ENCODE measurements around the gene DNAH17. TPM values are rescaled to one million over a fixed set of nuclear protein-coding genes. Genes with fewer than 3 reads are reported as not detected.
A peak's percentile ranks its signal among the peaks of the same experiment; 100 is the strongest.

Gene DNAH17
- polyA plus RNA-seq, 2 donors: 0.02 to 0.11 TPM

- H3K27me3 ChIP-seq (ENCODE audit: control insufficient read depth in 1 of 2, insufficient read depth in 2 of 2, low read length in 2 of 2): no peaks in the 10 kb centered on the region
- H3K4me3 ChIP-seq (ENCODE audit: low read depth in 1 of 2, low read length in 2 of 2): no peak overlapping the region
- H3K27ac ChIP-seq (ENCODE audit: low read depth in 2 of 2, low read length in 1 of 2): peak overlapping the region; percentile 58 to 76
- peaks cover 0 to 7% of the 10 kb centered on the region in 2 donors for H3K4me1 ChIP-seq (ENCODE audit: control insufficient read depth in 2 of 2, insufficient read depth in 2 of 2, low read length in 1 of 2)
- 66 to 69% methylated on average over 15 of the region's 15 CpGs for WGBS, 2 donors
- H3K9me3 ChIP-seq (ENCODE audit: control insufficient read depth in 2 of 2, insufficient read depth in 1 of 2, low read depth in 1 of 2, low read length in 1 of 2): no peaks in the 10 kb centered on the region
- H3K36me3 ChIP-seq (ENCODE audit: control insufficient read depth in 2 of 2, insufficient read depth in 2 of 2, low read length in 1 of 2): peaks cover 9 to 32% of the 10 kb centered on the region in 2 donors
Observed at GRCh38 chr17:78416791-78417530, 160.2 kb downstream of the DNAH17 start.

GRCh38 chr17:78415821-78416711 lies 161.1 kb downstream of the DNAH17 start:
- no peak overlapping the region for H3K4me3 ChIP-seq (ENCODE audit: low read depth in 1 of 2, low read length in 2 of 2)

GRCh38 chr17:78414178-78415162 lies 162.7 kb downstream of the DNAH17 start:
- H3K9me3 ChIP-seq (ENCODE audit: control insufficient read depth in 2 of 2, insufficient read depth in 1 of 2, low read depth in 1 of 2, low read length in 1 of 2): no peaks in the 10 kb centered on the region
- no peaks in the 10 kb centered on the region for H3K27me3 ChIP-seq (ENCODE audit: control insufficient read depth in 1 of 2, insufficient read depth in 2 of 2, low read length in 2 of 2)
- H3K4me1 ChIP-seq (ENCODE audit: control insufficient read depth in 2 of 2, insufficient read depth in 2 of 2, low read length in 1 of 2): peaks cover 0 to 7% of the 10 kb centered on the region in 2 donors
- peaks cover 0 to 15% of the 10 kb centered on the region in 2 donors for H3K36me3 ChIP-seq (ENCODE audit: control insufficient read depth in 2 of 2, insufficient read depth in 2 of 2, low read length in 1 of 2)
- H3K27ac ChIP-seq (ENCODE audit: low read depth in 2 of 2, low read length in 1 of 2): peak overlapping the region; percentile 35 to 47
- WGBS, 2 donors: 78 to 79% methylated on average over 34 of the region's 34 CpGs
- no peak overlapping the region for H3K4me3 ChIP-seq (ENCODE audit: low read depth in 1 of 2, low read length in 2 of 2)

More at GRCh38 chr17:78415821-78416711, 161.1 kb downstream of the DNAH17 start:
- Histone ChIP-seq H3K9me3 (ENCODE audit: control insufficient read depth in 2 of 2, insufficient read depth in 1 of 2, low read depth in 1 of 2, low read length in 1 of 2) (no peaks in the 10 kb centered on the region), H3K27ac (ENCODE audit: low read depth in 2 of 2, low read length in 1 of 2) (peak overlapping the region; percentile 43 to 76), H3K27me3 (ENCODE audit: control insufficient read depth in 1 of 2, insufficient read depth in 2 of 2, low read length in 2 of 2) (no peaks in the 10 kb centered on the region), H3K36me3 (ENCODE audit: control insufficient read depth in 2 of 2, insufficient read depth in 2 of 2, low read length in 1 of 2) (peaks cover 9 to 25% of the 10 kb centered on the region in 2 donors), H3K4me1 (ENCODE audit: control insufficient read depth in 2 of 2, insufficient read depth in 2 of 2, low read length in 1 of 2) (peaks cover 0 to 7% of the 10 kb centered on the region in 2 donors)
- WGBS, 2 donors: 66 to 71% methylated on average over 17 of the region's 17 CpGs

- H3K27ac ChIP-seq (ENCODE audit: low read depth in 2 of 2, low read length in 1 of 2): no peak overlapping the region
- 90% methylated on average over 10 of the region's 10 CpGs for WGBS, 2 donors
- H3K27me3 ChIP-seq (ENCODE audit: control insufficient read depth in 1 of 2, insufficient read depth in 2 of 2, low read length in 2 of 2): no peaks in the 10 kb centered on the region
- no peak overlapping the region for H3K4me3 ChIP-seq (ENCODE audit: low read depth in 1 of 2, low read length in 2 of 2)
- peaks cover 2 to 18% of the 10 kb centered on the region in 2 donors for H3K4me1 ChIP-seq (ENCODE audit: control insufficient read depth in 2 of 2, insufficient read depth in 2 of 2, low read length in 1 of 2)
- no peaks in the 10 kb centered on the region for H3K9me3 ChIP-seq (ENCODE audit: control insufficient read depth in 2 of 2, insufficient read depth in 1 of 2, low read depth in 1 of 2, low read length in 1 of 2)
- peaks cover 0 to 11% of the 10 kb centered on the region in 2 donors for H3K36me3 ChIP-seq (ENCODE audit: control insufficient read depth in 2 of 2, insufficient read depth in 2 of 2, low read length in 1 of 2)
Observed at GRCh38 chr17:78412403-78412802, 164.8 kb downstream of the DNAH17 start.

GRCh38 chr17:78411241-78411857 lies 165.8 kb downstream of the DNAH17 start:
- no peaks in the 10 kb centered on the region for H3K27me3 ChIP-seq (ENCODE audit: control insufficient read depth in 1 of 2, insufficient read depth in 2 of 2, low read length in 2 of 2)
- peaks cover 0 to 13% of the 10 kb centered on the region in 2 donors for H3K36me3 ChIP-seq (ENCODE audit: control insufficient read depth in 2 of 2, insufficient read depth in 2 of 2, low read length in 1 of 2)
- 75 to 79% methylated on average over 15 to 17 of the region's 17 CpGs for WGBS, 2 donors
- no peaks in the 10 kb centered on the region for H3K9me3 ChIP-seq (ENCODE audit: control insufficient read depth in 2 of 2, insufficient read depth in 1 of 2, low read depth in 1 of 2, low read length in 1 of 2)
- H3K4me3 ChIP-seq (ENCODE audit: low read depth in 1 of 2, low read length in 2 of 2): no peak overlapping the region
- peaks cover 4 to 24% of the 10 kb centered on the region in 2 donors for H3K4me1 ChIP-seq (ENCODE audit: control insufficient read depth in 2 of 2, insufficient read depth in 2 of 2, low read length in 1 of 2)
- peak overlapping the region in 1 of 2 donors; percentile 20 for H3K27ac ChIP-seq (ENCODE audit: low read depth in 2 of 2, low read length in 1 of 2)

- Histone ChIP-seq H3K27ac (ENCODE audit: low read depth in 2 of 2, low read length in 1 of 2) (peak overlapping the region; percentile 14 to 72), H3K9me3 (ENCODE audit: control insufficient read depth in 2 of 2, insufficient read depth in 1 of 2, low read depth in 1 of 2, low read length in 1 of 2) (no peaks in the 10 kb centered on the region), H3K4me1 (ENCODE audit: control insufficient read depth in 2 of 2, insufficient read depth in 2 of 2, low read length in 1 of 2) (peaks cover 4 to 21% of the 10 kb centered on the region in 2 donors), H3K36me3 (ENCODE audit: control insufficient read depth in 2 of 2, insufficient read depth in 2 of 2, low read length in 1 of 2) (peaks cover 0 to 11% of the 10 kb centered on the region in 2 donors), H3K4me3 (ENCODE audit: low read depth in 1 of 2, low read length in 2 of 2) (no peak overlapping the region), H3K27me3 (ENCODE audit: control insufficient read depth in 1 of 2, insufficient read depth in 2 of 2, low read length in 2 of 2) (no peaks in the 10 kb centered on the region)
- WGBS, 2 donors: 43 to 49% methylated on average over 12 of the region's 12 CpGs
Observed at GRCh38 chr17:78409191-78409928, 167.8 kb downstream of the DNAH17 start.

GRCh38 chr17:78408476-78409050 lies 168.6 kb downstream of the DNAH17 start:
- Histone ChIP-seq H3K27ac (ENCODE audit: low read depth in 2 of 2, low read length in 1 of 2) (peak overlapping the region; percentile 14 to 72), H3K36me3 (ENCODE audit: control insufficient read depth in 2 of 2, insufficient read depth in 2 of 2, low read length in 1 of 2) (peaks cover 0 to 17% of the 10 kb centered on the region in 2 donors)
- 79 to 82% methylated on average over 23 of the region's 23 CpGs for WGBS, 2 donors

GRCh38 chr17:78407387-78408000 lies 169.7 kb downstream of the DNAH17 start:
- H3K9me3 ChIP-seq (ENCODE audit: control insufficient read depth in 2 of 2, insufficient read depth in 1 of 2, low read depth in 1 of 2, low read length in 1 of 2): no peaks in the 10 kb centered on the region
- 54 to 70% methylated on average over 7 of the region's 7 CpGs for WGBS, 2 donors
- H3K36me3 ChIP-seq (ENCODE audit: control insufficient read depth in 2 of 2, insufficient read depth in 2 of 2, low read length in 1 of 2): peaks cover 7 to 21% of the 10 kb centered on the region in 2 donors
- H3K27me3 ChIP-seq (ENCODE audit: control insufficient read depth in 1 of 2, insufficient read depth in 2 of 2, low read length in 2 of 2): no peaks in the 10 kb centered on the region
- H3K4me3 ChIP-seq (ENCODE audit: low read depth in 1 of 2, low read length in 2 of 2): no peak overlapping the region
- H3K4me1 ChIP-seq (ENCODE audit: control insufficient read depth in 2 of 2, insufficient read depth in 2 of 2, low read length in 1 of 2): peaks cover 4 to 21% of the 10 kb centered on the region in 2 donors
- peak overlapping the region in 1 of 2 donors; percentile 55 for H3K27ac ChIP-seq (ENCODE audit: low read depth in 2 of 2, low read length in 1 of 2)

More at GRCh38 chr17:78408476-78409050, 168.6 kb downstream of the DNAH17 start:
- Histone ChIP-seq H3K27me3 (ENCODE audit: control insufficient read depth in 1 of 2, insufficient read depth in 2 of 2, low read length in 2 of 2) (no peaks in the 10 kb centered on the region), H3K9me3 (ENCODE audit: control insufficient read depth in 2 of 2, insufficient read depth in 1 of 2, low read depth in 1 of 2, low read length in 1 of 2) (no peaks in the 10 kb centered on the region), H3K4me3 (ENCODE audit: low read depth in 1 of 2, low read length in 2 of 2) (no peak overlapping the region), H3K4me1 (ENCODE audit: control insufficient read depth in 2 of 2, insufficient read depth in 2 of 2, low read length in 1 of 2) (peaks cover 4 to 21% of the 10 kb centered on the region in 2 donors)

Measured in esophagus (tissue), 2 donors.